NCI-H446 treated with DMSO at 0.1 percent for 48 hours (cell line): ENCODE data around the gene BTBD10.
"Not testable (repeated sequence)": the region's sequence is repeated elsewhere in the genome, so short reads cannot be mapped to it uniquely, and the experiment has no call there.

ENCODE experiments used
- DNase-seq: peaks from one replicate; lab custom pipeline; 2025; lab: John Stamatoyannopoulos, UW

BTBD10 gene

GRCh38 chr11:13440100-13440855 is 22.7 kb downstream of the BTBD10 start:
- peak; percentile 88 for DNase-seq

- no peak for DNase-seq
Measured at GRCh38 chr11:13438291-13438690, 24.7 kb downstream of the BTBD10 start.

GRCh38 chr11:13436836-13437235 is 26.2 kb downstream of the BTBD10 start:
- DNase-seq: not testable (repeated sequence)

GRCh38 chr11:13434247-13435205 is 28.5 kb downstream of the BTBD10 start:
- no peak for DNase-seq

- DNase-seq: no peak
Measured at GRCh38 chr11:13433437-13433836, 29.6 kb downstream of the BTBD10 start.

DNA sequence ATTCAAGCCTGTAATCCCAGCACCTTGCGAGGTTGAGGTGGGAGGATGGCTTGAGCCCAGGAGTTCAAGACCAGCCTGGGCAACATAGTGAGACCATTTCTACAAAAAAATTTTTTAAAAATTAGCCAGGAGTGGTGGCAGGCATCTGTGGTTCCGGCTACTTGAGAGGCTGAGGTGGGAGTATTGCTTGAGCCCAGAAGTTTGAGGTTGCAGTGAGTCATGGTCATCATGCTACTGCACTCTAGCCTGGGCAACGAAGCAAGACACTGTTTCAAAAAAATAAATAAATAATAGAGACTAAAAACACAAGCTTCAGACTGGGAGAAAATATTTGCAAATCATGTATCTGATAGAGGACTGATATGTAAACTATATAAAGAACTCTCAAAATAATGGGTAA is 33.2 kb downstream of the BTBD10 start:
- no peak for DNase-seq

DNA sequence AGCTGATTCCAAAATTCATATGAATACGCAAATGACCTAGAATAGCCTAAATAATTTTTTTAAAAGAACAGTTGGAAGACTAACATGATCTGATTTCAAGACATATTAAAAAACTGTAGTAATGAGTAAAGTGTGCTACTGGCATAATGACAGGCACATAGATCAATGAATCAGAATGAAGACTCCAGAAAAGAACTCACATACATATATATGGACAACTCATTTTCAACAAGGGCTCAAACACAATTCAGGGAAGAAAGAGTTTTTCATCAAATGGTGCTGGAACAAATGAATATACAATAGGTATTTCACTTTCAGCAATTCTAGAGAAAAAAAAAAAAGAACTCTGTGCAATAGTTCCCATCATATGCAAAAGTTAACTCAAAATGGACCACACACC is 33.7 kb downstream of the BTBD10 start:
- DNase-seq: no peak

DNA sequence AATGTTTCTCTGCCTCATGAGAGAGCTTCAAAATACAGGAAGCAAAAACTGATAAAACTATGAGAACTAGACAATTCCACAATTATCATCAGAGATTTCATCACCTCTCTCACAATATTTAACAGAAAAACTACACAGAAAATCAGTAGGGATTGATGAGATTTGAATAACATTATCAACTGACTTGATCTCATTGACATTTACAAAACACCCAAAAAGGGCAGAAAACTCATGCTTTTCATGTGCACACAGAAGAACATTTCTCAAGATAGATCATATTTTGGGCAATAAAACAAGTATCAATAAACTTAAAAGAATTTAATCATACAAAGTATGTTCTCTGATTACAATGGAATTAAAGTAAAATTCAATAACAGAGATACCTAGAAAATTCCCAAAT is 35.6 kb downstream of the BTBD10 start:
- DNase-seq: no peak

DNA sequence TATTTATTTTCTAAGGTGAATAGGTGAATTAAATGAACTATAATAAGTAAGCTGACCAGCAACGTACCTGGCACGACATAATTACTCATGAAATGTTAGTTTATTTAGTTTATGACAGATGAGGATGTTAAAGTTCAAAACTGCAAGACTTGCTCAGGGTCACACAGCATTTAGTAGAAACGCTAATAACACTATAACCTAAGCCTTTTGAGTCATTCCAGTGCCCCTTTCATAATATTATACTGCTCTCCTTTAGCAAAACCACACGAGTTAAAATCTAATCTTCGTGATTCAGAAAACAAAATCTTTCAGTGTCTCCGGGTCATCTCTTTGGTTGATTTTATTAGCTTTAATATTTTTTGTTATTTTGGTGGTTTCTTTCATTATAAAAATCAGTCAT is 39.6 kb downstream of the BTBD10 start:
- no peak for DNase-seq

DNA sequence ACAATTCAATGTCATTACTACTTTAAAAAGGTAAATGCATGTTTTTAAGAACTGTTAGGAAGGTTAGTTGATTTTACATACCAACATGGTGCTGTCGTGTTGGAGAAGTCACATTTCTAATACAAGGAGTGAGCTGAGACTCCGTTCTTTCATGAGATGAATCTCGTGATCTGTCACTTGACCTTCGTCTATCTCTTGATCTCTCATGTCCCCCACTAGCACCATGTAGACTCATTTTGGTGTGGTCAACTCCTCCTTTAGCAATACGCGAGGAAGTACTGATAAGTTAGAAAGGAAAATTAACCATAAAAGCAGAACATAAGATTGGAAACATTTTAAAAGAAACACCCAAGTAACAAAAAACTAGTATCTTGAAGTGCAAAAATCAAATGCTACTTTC is 41.5 kb downstream of the BTBD10 start:
- DNase-seq: no peak

DNA sequence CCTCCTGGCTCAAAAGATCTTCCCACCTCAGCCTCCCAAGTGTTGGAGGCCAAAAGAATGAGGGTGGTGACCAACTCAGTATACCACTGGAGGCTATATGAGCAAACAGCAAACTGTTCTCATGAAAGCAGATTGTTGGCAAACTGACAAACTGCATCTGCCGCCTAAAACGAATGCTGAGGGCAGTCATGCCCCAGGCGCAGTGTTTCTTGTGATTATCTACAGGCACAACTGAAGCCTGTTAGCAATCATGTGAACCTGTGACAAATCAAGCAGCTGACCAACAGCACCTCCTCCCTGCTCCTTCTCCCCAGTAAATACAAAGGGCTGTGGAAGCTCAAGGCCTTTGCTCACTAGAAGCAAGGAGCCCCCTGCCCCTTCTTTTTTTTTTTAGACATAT is 47.8 kb downstream of the BTBD10 start:
- DNase-seq: no peak

- no peak for DNase-seq
Measured at GRCh38 chr11:13405220-13405619, 57.8 kb downstream of the BTBD10 start.

DNA sequence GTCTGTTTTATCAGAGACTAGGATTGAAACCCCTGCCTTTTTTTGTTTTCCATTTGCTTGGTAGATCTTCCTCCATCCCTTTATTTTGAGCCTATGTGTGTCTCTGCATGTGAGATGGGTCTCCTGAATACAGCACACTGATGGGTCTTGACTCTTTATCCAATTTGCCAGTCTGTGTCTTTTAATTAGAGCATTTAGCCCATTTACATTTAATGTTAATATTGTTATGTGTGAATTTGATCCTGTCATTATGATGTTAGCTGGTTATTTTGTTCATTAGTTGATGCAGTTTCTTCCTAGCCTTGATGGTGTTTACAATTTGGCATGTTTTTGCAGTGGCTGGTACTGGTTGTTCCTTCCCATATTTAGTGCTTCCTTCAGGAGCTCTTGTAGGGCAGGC is 64.7 kb downstream of the BTBD10 start:
- DNase-seq: not testable (repeated sequence)

DNA sequence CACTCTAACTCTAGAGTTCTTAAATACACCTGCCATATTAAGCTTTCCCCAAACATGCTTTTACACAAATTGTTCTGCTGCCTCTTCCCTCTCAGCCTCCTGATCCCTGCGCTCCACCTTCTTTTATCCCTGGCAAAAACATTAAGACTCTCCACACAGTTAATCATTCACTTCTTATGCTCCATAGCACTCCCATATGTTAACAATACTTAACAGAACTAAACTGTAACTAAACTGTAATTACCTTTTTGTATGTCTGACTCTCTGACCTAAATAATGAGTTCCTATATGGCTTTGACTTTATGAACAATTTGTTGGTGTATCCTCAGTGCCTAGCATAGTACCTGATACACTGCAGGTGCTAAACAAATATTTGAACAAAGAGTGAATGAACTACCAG is 71.8 kb downstream of the BTBD10 start:
- DNase-seq: no peak

- no peak for DNase-seq
Measured at GRCh38 chr11:13388741-13389140, 74.3 kb downstream of the BTBD10 start.

DNA sequence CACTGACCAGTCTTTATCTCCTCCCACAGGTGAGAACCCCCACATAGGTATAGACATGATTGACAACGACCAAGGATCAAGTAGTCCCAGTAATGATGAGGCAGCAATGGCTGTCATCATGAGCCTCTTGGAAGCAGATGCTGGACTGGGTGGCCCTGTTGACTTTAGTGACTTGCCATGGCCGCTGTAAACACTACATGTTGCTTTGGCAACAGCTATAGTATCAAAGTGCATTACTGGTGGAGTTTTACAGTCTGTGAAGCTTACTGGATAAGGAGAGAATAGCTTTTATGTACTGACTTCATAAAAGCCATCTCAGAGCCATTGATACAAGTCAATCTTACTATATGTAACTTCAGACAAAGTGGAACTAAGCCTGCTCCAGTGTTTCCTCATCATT is 76.5 kb downstream of the BTBD10 start:
- no peak for DNase-seq

DNA sequence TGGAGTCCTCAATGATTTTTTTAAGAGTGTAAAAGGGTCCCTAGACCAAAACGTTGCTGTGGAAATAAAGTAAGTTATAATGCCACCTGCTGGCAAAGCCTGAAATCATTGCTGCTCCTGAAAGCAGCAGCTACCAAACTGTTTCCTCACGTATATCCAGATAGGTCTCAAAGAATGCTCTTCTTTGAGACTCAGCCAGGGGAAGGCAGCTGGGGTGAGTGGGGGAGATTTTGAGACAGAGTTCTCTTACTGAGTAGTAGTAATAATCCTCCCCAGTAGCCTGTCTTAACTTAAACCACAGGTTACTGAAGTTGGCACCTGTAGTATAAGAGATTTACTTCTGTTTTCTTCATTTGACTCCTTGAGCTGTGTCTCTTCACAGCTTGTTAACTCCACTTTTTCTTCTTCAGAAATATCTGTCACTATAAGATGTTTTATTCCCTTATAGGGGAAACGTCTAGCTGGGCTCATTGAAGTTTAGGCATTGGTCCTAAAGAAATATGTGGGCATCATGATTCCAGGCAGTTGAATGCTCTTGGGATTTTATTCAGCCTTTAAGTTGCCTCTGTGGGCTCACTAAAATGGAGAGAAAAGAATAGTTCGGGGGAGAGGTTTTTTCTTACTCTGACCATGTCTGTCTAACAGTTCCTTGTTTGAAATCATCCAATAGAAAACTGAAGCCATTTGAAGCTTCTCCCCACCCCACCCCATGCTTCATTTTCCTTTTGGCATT is 77.9 kb downstream of the BTBD10 start:
- DNase-seq: no peak

DNA sequence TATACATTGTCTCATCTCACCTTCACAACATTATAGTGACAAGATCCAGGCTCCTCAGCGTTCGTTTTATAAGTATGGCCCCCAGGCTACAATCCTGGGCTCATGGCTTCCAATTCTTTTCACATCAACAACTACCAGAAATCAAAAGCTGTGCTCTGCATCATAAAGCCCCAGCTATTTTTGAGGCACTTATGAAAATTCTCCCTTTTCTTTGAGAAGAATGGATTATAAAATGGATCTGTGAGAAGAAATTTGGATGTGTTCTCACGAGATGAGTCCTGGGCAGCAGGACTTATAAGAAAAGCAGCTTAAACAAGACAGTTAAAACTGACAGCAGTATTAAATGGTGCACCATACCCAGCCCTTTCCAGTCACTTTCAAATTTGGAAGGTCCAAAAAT is 80.3 kb downstream of the BTBD10 start:
- DNase-seq: no peak

DNA sequence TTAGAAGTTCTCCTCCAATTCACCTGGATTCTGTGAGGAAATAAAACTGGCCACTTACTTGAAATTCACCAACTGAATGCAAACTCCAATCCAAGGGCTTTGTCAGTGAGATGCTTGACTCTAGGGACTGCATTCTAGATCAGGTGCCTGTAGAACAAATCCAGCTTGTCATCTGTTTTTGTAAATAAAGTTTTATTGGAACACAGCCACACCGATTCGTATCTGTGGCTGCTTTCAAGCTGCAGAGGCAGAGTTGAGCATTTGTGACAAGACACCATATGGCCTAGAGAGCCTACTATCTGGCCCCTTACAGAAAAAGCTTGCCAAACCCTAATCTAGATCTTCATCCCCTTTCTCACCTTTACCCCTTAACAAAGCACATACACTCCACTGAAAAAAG is 82.3 kb downstream of the BTBD10 start:
- DNase-seq: no peak

DNA sequence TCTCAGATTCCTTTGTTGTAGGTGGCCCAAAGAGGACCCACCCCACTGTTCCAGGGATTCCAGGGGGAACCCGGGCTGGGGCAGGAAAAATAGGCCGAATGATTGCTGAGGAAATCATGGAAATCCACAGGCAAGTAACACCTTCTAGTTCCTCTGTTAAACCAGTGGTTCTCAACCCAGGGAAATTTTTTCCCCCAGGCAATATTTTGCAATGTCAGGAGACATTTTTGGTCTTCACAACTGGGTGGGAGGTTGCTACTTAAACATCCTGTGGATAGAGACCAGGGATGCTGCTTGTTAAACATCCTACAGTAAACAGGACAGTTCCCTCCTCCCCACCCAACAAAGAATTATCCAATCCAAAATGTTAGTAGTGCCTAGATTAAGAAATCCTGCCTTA is 84.7 kb downstream of the BTBD10 start:
- DNase-seq: no peak

DNA sequence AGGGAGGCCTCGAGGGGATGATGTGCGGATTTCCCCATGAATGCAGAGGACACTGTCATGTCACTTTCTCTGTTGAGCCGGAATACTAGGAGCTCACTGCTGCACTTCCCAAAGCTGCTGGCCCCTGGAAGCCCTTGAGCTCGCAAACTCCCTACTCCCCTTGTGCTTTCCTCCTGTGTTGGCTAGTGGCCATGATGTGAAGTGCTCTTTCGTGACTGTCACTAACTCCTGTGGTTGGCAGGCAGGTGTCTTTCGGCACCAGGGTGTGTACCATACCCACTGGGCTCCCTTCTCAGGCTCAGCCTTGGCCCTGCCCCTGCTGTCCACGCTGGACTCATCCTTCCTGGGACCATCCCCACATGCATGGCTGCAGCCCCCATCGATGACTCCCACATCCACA is 86.2 kb downstream of the BTBD10 start:
- no peak for DNase-seq

- DNase-seq: no peak
Measured at GRCh38 chr11:13376402-13376801, 86.6 kb downstream of the BTBD10 start.

DNA sequence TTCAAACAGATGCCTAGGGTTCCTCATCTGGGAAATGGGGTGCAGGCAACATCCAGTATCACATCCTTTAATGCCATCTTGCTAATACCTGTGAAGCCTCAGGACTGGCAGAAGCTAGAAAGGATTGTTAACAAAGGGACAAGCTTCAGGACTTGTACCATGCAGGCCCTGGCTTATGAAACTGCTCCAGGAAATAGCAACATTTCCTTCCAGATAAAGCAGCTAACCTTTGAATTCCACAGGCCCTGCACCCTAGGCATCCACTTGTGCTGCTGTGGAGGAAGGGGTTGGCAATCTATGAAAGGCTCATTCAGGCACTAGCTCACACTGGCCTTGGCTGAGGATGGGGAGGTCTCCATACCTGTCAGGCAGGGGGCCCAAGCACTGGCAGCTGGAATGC is 87.2 kb downstream of the BTBD10 start:
- DNase-seq: no peak
